ENCODE results near the gene TBC1D5. TPM values are rescaled to one million over a fixed set of nuclear protein-coding genes. Genes with fewer than 3 reads are reported as not detected.

Gene TBC1D5
- polyA plus RNA-seq, 1 experiment: 44.6 TPM

DNA sequence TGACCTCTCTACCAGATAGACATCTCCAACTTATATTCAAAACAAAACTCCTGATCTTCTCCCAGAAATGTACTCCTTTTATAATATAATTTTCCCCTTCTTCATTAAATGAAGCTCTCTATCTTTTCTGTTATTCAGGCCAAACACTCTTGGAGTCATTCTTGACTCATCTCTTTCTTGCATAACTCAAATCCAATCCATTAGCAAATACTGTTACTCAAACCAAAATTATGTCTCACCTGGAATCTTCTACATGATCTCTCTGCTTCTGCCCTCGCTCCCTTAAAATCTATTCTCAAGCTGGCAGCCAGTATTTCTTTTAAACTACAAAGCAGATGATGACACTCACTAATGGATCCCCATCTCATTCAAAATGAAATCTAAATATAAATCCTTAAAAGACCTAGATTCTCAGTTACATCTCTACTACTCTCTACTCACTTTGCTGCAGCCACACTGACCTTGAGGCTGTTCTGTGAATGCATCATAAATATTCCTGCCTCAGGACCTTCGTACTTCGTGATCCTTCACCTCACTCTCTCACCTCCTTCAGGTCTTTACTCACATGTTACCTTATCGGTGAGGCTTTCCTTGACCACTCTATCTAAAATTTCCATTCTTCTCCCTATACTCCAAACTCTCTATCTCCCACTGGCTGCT, 160.9 kb downstream of the TBC1D5 start:
- CTCF ChIA-PET: no interaction called here
- POLR2A ChIA-PET: no interaction called here
- H3K27me3 ChIP-seq (ENCODE audit: control insufficient read depth, insufficient read depth, low read length): no peaks in the 10 kb centered on the region
- no peak for DNase-seq (ENCODE audit: low read depth, low spot score)
- H3K27ac ChIP-seq (ENCODE audit: low read depth, low read length): no peak overlapping the region
- H3K4me3 ChIP-seq (ENCODE audit: low read depth, low read length): no peak overlapping the region
- H3K9me3 ChIP-seq (ENCODE audit: control insufficient read depth, insufficient read depth, low read length): no peaks in the 10 kb centered on the region
- TF ChIP-seq, protein P1, sequence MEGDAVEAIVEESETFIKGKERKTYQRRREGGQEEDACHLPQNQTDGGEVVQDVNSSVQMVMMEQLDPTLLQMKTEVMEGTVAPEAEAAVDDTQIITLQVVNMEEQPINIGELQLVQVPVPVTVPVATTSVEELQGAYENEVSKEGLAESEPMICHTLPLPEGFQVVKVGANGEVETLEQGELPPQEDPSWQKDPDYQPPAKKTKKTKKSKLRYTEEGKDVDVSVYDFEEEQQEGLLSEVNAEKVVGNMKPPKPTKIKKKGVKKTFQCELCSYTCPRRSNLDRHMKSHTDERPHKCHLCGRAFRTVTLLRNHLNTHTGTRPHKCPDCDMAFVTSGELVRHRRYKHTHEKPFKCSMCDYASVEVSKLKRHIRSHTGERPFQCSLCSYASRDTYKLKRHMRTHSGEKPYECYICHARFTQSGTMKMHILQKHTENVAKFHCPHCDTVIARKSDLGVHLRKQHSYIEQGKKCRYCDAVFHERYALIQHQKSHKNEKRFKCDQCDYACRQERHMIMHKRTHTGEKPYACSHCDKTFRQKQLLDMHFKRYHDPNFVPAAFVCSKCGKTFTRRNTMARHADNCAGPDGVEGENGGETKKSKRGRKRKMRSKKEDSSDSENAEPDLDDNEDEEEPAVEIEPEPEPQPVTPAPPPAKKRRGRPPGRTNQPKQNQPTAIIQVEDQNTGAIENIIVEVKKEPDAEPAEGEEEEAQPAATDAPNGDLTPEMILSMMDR (IDR thresholded peaks at IDR 0.05; ENCODE audit: low read depth, low read length): no peak

DNA sequence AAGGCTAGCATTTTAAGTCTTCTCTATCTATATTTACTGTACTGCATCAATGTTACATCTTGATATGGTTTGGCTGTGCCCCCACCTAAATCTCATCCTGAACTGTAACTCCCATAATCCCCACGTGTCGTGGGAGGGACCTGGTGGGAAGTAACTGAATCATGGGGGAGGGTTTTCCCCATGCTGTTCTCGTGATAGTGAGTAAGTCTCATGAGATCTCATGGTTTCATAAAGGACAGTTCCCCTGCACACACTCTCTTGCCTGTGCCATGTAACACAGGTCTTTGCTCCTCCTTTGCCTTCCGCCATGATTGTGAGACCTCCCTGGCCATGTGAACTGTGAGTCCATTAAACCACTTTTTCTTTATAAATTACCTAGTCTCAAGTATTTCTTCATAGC, 161.5 kb downstream of the TBC1D5 start:
- no peak for DNase-seq (ENCODE audit: low read depth, low spot score)
- Histone ChIP-seq H3K27ac (ENCODE audit: low read depth, low read length) (no peak overlapping the region), H3K27me3 (ENCODE audit: control insufficient read depth, insufficient read depth, low read length) (no peaks in the 10 kb centered on the region), H3K4me3 (ENCODE audit: low read depth, low read length) (no peak overlapping the region), H3K9me3 (ENCODE audit: control insufficient read depth, insufficient read depth, low read length) (no peaks in the 10 kb centered on the region)
- CTCF ChIA-PET: no interaction called here
- TF ChIP-seq, protein P1 (IDR thresholded peaks at IDR 0.05; ENCODE audit: low read depth, low read length): no peak
- POLR2A ChIA-PET: no interaction called here

DNA sequence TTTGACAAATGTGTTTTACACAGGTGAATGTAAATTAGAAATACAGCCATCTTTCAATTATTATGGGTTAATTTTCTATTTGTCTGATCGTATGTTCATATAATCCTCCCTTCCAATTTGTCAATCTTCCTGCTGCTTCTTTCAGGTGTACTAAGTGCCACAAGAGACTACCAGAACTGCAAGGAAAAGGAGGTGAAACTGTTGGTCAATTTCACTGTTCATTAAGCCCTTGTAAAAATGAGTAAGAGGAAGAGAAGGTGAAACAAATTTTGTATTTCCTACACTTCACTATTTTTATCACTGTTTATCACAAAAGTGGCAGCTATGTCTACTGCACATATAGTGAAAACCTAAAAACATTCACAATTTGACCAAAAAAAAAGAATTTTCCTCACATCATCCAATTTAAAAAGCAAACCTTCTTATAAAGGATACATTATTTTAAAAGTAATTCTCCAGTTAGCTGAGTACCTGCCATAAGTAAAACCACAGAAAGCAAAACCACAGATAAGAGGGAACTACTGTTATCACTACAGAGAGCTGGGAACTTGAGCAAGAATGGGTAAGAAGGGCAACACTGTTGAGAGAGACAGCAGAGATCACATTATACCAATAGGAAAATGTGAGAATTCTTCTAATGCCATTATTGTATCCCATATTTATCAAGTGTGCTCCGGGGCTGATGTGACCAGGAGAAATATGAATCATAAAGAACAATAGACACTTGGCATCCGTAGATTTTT, 163.0 kb downstream of the TBC1D5 start:
- TF ChIP-seq, protein P1 (IDR thresholded peaks at IDR 0.05; ENCODE audit: low read depth, low read length): no peak
- no peak for DNase-seq (ENCODE audit: low read depth, low spot score)
- no peaks in the 10 kb centered on the region for H3K9me3 ChIP-seq (ENCODE audit: control insufficient read depth, insufficient read depth, low read length)
- POLR2A ChIA-PET: no interaction called here
- H3K27me3 ChIP-seq (ENCODE audit: control insufficient read depth, insufficient read depth, low read length): no peaks in the 10 kb centered on the region
- no peak overlapping the region for H3K27ac ChIP-seq (ENCODE audit: low read depth, low read length)
- CTCF ChIA-PET: no interaction called here
- H3K4me3 ChIP-seq (ENCODE audit: low read depth, low read length): no peak overlapping the region

DNA sequence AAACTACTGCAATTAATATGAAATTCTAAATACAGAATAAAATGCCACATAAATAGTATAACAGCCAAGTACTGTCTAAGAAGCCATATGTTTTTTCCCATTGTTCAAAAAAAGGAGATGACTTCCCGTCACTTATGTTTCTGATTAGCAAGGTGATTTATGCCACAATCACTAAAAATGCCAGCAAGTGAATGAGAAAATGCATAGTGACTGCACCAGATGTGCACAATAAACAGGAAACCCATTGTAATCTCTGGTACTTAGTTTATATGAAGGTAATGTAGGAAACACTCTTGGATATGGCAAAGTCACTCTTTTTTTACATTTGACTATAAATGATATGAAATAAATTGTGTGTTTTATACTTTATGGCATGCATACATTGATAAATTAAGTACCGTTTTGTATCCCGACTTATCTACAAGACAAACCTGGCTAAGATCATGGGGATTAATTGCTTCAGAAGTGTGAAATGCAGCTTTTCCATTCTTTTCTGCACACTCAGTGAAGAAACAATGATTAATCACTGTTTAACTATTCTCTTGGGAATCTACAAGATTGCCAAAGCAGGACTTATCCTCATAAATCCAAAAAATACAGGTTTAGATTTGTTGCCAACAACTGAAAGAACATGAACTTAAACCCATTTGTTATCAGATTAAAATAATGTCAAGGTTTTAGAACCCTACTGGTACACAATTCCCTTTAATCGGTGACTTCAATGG, 164.5 kb downstream of the TBC1D5 start:
- H3K27me3 ChIP-seq (ENCODE audit: control insufficient read depth, insufficient read depth, low read length): no peaks in the 10 kb centered on the region
- POLR2A ChIA-PET: no interaction called here
- CTCF ChIA-PET: no interaction called here
- H3K27ac ChIP-seq (ENCODE audit: low read depth, low read length): no peak overlapping the region
- no peak overlapping the region for H3K4me3 ChIP-seq (ENCODE audit: low read depth, low read length)
- TF ChIP-seq, protein P1 (IDR thresholded peaks at IDR 0.05; ENCODE audit: low read depth, low read length): no peak
- H3K9me3 ChIP-seq (ENCODE audit: control insufficient read depth, insufficient read depth, low read length): no peaks in the 10 kb centered on the region
- DNase-seq (ENCODE audit: low read depth, low spot score): no peak

DNA sequence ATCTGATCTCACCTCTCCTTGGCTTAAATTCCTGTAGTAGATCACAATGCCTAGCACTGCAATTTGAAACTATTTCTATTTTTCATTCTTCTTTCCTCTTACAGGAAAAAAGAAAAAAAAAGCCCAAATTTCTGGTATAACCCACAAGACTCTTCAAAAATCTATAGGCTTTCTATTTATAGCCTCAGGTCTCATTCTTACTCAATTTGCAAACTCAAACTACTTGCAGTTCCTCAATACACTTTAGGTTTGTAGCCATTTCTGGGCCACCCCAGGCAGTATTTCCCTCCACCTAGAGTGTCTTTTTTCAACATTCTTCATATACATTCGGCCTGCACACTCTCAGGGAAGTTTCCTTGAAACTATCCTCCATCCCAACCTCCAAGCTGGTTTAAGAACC, 169.0 kb downstream of the TBC1D5 start:
- no peak for DNase-seq (ENCODE audit: low read depth, low spot score)
- Histone ChIP-seq H3K27ac (ENCODE audit: low read depth, low read length) (no peak overlapping the region), H3K4me3 (ENCODE audit: low read depth, low read length) (no peak overlapping the region), H3K27me3 (ENCODE audit: control insufficient read depth, insufficient read depth, low read length) (no peaks in the 10 kb centered on the region), H3K9me3 (ENCODE audit: control insufficient read depth, insufficient read depth, low read length) (no peaks in the 10 kb centered on the region)
- ChIA-PET CTCF (interaction anchor here (0.9 kb wide), 1 partner anchor 72 kb away, joined by 3 read pairs; no protein-coding TSS in a partner anchor), POLR2A (no interaction called here)
- TF ChIP-seq, protein P1 (IDR thresholded peaks at IDR 0.05; ENCODE audit: low read depth, low read length): no peak

Data from AG04450 (cell line).